NCI-H1694 (cell line): ENCODE data around the gene TCF7.

Experiments
- DNase-seq: peaks from one replicate; lab custom pipeline; 2025; lab: John Stamatoyannopoulos, UW

TCF7 gene

GRCh38 chr5:134090522-134090921 lies 24.0 kb upstream of the TCF7 start:
- DNase-seq = no peak

GRCh38 chr5:134091626-134092121 lies 22.8 kb upstream of the TCF7 start:
- no peak for DNase-seq

DNA sequence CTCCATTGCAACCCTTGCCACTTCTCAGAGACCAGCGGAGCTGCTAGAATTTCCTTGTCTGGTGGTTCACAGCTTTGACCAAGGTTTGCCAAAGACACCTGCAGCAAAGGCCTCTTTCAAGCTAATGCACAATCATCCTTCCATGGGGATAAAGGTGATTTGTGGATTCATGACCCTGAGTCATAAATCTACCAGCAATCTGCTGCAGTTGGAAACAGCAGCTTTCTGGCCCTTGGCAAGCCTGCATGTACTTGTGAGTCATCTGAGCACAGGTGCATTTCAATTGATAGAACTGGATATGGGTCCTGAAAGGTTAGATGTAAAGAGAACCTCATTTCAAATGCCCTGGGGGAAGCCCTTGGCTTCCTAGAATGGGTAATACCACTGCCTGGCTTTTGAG lies 21.6 kb upstream of the TCF7 start:
- DNase-seq = no peak

DNA sequence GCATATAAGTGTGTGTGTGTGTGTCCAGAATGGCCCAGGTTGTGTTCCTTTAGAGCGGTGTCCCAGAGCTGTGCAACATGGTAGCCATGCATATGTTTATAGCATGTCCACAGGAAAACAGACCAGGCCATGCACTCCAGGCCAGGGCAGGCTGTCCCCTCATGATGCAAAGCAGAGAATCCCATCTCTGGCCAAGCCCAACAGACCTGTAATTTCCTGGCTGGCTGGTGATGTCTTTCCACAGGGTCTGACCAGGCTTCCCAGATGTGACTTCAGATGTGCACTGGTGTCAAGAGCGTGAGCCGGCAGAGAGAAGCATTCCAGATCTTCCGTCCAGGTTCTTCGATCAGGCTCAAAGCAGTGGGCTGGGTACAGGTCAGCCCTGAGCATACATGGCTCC lies 21.1 kb upstream of the TCF7 start:
- no peak for DNase-seq

GRCh38 chr5:134095293-134095692 lies 19.2 kb upstream of the TCF7 start:
- DNase-seq = no peak

GRCh38 chr5:134095887-134096589 lies 18.4 kb upstream of the TCF7 start:
- DNase-seq = no peak

DNA sequence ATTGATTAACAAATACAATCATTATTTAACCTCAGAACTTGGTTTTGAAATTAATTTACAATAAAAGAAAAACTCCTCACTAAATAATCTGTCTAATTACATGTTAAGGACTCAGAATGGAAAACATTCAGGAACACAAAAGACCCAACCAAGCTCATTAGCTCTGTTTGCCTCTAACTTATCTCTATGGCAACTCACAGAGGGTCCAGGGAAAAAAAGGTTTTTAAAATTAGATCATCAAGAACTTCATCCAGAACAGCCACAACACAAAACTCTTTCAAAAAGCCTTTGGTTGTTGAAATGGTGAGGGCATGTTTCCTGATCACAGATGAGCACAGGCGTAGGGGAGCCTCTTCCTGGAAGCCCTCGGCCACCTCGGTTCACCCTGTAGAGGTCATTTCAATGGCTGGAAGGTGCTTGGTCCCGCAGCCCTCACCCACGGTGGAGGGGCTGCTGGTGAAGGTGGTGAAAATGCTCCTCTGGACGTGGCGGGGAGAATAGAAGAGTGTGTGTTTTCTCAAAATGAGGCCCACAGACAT lies 17.2 kb upstream of the TCF7 start:
- DNase-seq = no peak

GRCh38 chr5:134098690-134099089 lies 15.8 kb upstream of the TCF7 start:
- DNase-seq = no peak

GRCh38 chr5:134099288-134099872 lies 15.1 kb upstream of the TCF7 start:
- no peak for DNase-seq

DNA sequence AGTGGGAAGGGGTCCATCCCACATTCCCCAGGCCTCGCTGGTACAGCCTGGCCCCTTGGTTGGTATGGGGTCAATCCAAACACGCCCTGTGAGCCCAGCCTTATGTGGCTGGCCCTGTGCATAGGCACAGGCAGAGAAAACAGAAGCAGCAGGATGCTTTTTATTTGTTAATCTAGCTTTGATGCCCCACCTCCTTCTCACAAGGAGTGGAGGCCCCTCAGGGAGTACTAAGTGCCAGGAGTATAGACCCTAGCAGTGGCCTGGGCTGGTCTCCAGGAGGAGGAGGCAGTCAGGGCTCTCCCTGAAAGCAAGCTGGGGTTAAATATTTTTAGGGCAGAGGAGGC lies 14.6 kb upstream of the TCF7 start:
- DNase-seq = no peak

DNA sequence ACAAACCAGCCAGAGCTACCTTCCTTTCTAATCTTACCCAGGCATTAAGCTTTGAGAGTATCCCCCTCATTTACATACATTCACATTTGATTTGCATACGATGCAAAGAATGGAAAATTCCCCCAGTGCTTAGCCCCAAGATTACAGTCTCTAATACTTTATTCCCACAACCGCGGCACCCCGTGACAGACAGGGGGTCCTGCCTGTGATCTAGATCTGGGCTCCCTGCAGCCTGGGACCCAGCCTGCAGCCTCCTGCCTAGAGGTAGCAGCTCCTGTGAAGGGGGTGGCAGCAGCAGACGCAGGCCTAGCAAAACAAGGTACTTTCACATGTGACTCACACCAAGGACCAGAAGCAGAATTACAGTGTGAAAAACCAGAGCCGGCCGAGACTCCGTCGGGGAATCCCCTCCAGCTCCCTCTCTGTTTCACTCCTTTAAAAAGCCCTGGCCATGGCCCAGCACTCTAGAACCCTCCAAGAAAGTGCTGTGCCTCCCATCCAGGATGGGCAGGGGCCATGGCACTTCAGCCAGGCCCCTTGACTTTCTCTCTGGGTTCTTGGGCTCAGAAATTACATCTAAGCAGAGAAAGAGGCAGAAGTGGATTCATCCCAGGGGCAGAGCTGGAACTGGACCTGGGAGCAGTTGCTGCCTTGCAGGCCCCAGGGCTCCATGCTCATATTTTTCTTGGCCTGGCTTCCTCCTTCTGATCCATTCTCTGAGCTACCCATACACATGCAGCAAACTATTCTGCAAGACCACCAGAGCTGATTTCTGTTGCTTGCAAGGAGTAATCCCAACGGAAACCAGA lies 14.0 kb upstream of the TCF7 start:
- no peak for DNase-seq

- peak; percentile 15 for DNase-seq
Measured at GRCh38 chr5:134101686-134102439, 12.6 kb upstream of the TCF7 start.

DNA sequence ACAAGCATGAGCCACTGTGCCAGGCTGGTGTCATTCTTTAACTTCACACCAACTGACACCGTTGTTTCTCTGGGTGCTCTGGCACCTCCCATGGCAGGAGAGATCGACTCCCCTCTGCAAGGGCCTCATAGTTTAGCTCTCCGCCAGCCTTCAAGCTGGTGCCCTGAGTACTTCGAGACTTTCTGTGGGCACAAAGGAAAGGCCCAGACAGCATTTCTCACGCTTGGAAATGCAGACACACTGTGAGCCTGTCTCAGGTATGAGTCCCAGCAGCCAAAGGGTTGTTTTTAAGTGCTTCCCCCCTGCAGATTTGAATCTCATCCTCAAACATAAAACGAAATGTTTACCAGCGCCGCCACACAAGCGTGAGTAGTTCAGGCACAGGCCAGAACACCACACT lies 11.1 kb upstream of the TCF7 start:
- DNase-seq = no peak

DNA sequence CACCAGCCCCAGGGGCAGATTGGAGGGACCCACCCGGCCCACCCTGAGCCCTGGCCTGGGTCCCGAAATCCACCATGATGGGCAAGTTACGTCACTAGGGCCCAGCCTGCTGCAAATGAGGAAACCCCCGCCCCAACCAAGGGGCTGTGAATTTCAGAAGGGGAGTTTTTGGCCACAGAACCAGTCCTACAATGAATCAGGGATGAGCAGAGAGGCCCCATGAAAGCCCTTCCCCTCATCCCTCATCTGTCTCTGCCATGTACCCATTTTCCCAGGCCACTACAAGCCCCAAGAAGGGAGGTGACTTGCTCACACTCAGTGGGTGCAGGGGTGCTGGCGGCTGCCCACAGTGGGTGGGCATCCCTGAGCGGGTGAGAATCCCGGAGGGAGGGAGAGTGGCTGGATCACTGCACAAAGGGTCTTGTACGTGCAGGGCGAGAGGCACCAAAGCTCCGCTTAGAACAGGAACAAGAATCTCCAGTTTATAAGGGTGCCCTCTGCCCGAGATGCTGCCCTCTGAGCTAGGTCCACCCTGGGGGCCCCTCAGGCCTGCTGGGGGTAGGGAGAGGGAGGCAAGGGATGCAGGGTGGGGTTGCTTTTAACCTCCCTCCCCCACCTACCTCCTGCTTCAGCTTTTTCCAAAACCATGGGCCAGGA lies 10.4 kb upstream of the TCF7 start:
- DNase-seq = no peak

DNA sequence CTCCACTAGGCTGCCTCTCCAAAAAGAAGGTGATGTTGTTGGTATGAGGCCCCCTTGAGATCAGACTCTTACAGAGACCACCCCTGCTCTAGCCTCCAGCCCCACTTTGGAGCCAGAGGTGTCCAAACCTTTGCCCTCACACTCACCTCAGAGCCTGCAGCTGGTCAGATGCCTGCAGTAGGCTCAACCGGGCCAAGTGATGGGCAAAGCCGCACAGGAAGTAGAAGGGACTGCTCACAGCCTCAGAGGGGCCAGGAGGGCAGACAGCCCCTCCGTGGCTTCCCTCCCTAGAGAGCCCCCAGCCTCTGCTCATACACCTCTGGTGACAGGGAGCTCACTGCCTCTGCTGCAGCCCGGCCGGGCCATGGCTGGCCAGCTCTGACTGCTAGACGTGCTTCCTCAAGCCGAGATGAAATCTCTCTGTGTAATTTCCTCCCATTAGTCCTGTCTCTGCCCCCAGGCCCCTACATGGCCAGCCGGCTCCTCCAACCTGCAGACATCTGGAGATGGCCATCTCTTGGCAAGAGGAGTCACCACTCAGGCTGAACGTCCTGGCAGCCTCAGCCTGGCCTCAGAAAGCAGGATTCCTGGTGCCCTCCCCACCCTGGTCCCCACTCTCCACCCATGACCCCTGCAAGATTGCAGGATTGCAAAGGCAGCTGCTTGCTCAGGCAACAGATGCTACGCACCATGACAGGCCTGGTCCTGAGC lies 7.3 kb upstream of the TCF7 start:
- DNase-seq = peak; percentile 10

GRCh38 chr5:134107779-134108178 lies 6.7 kb upstream of the TCF7 start:
- no peak for DNase-seq

GRCh38 chr5:134110382-134110781 lies 4.1 kb upstream of the TCF7 start:
- DNase-seq = no peak

DNA sequence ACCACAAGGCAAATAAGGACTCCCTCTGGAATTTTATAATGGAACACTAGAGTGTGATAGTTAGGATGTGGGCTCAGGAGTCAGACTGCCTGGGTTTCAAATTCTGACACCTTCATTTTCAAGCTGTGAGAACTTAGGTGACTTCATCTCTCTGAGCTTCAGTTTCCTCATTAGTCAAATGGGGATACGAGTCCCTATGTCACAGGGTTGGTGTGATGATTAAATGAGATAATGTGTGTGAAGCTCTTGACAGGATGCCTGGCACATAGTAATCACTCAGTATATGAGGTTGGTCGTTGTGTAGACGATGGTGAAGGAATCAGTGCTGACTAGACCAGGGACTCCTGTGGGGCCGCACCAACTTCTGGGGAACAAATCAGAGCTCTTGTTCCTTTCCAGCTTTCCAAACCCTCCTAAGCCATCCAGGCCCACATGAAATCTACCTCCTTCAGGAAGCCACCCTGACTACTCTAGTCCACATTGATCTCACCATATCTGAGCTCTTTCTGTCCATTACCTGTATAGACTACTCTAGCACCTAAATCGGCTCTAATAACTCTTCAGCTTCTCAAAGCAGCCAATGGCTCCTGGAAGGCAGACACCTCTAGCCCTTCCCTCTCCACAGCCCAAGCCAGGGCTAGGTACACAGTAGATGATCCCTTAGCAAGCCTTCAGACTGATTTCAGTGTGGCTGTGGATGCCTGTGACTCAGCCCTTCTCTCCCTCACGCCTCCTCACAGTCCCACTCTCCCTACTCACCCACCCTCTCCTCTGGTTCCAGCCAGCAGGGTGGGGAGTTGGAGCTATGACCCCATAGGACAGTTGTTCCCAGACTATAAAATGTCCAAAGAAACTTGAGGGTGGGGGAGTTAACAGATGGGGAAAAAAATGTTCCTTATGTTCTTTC lies 2.5 kb upstream of the TCF7 start:
- no peak for DNase-seq

DNA sequence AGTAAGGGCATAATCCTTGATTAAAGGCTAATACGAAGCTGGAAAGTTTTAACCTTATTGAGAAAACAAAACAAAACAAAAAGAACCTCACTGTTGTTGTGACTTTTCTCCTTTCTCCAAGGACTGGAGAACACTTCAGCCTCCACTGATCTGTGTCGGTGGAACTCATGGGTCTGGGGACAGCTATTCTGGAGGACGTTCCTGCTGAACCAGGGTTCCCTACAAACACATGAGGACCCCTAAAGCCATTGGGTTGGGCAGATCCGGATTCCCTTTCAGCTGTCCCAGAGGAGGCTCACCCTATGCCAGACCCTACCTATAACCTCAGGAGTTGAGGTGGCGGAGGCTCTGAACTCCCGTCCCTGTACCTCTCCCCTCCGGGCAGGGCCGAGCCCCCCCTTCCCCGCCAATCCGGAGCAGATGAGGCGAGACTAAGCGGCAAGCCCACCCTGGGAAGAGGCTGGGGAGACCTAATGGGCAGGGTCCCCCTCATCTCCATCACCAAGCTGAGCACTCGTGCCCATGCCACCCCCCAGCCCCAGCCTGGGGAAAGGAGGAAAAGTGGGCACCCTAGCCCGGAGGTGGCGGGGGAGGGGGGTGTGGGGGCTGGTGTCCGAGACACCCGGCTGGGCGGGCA lies 1.6 kb upstream of the TCF7 start:
- DNase-seq = no peak
